ENCODE results near the gene CEL.
"Not testable (repeated sequence)": the region's sequence is repeated elsewhere in the genome, so short reads cannot be mapped to it uniquely, and the experiment has no call there.

- not testable (repeated sequence) for TF ChIP-seq CTCF (IDR thresholded peaks at IDR 0.05; ENCODE audit: insufficient read depth, low read length); REST (IDR thresholded peaks at IDR 0.05; ENCODE audit: insufficient replicate concordance, low read depth); POLR2AphosphoS5 (IDR thresholded peaks at IDR 0.05; ENCODE audit: low read depth)
These were observed 10.4 kb downstream of the CEL start for GRCh38 chr9:133072210-133072609.

Data from HL-60 (cell line).